ENCODE results near the gene DDTL. TPM values are rescaled to one million over a fixed set of nuclear protein-coding genes. Genes with fewer than 3 reads are reported as not detected.
"Not testable (repeated sequence)": the region's sequence is repeated elsewhere in the genome, so short reads cannot be mapped to it uniquely, and the experiment has no call there.

DDTL gene
- total RNA-seq, 1 experiment from 2014 or later, result 2.5 TPM

- TF ChIP-seq CTCF (IDR thresholded peaks at IDR 0.05; ENCODE audit: unreplicated experiment), result no peak
- CTCF ChIA-PET, result no interaction called here
- POLR2A ChIA-PET, result interaction anchor here (0.9 kb wide), 1 partner anchor 36 kb away, joined by 3 read pairs; no protein-coding TSS in a partner anchor
Observed at GRCh38 chr22:23926561-23926960, 40.1 kb upstream of the DDTL start.

GRCh38 chr22:23938328-23939016, 28.2 kb upstream of the DDTL start:
- ChIA-PET CTCF (interaction anchor here (0.8 to 1.2 kb wide), 2 partner anchors 48 to 50 kb away, joined by 3 to 5 read pairs; no protein-coding TSS in a partner anchor), POLR2A (interaction anchor here (0.6 to 1.2 kb wide), 3 partner anchors 25 to 44 kb away, joined by 3 to 4 read pairs (median 3); partner anchors contain the start of gene MIF)
- H3K4me1 Mint-ChIP-seq (ENCODE audit: insufficient read depth, unreplicated experiment), result no peaks in the 10 kb centered on the region
- H3K9me3 Mint-ChIP-seq (ENCODE audit: unreplicated experiment), result no peaks in the 10 kb centered on the region
- BruUV-seq (replicated peaks), result no TSS peak
- intact Hi-C loops (cut with micrococcal nuclease), result no loop called here
- TF ChIP-seq CTCF (IDR thresholded peaks at IDR 0.05; ENCODE audit: unreplicated experiment), result no peak
- peaks cover 6% of the 10 kb centered on the region for H3K27me3 Mint-ChIP-seq (ENCODE audit: insufficient read depth, unreplicated experiment)
- H3K36me3 Mint-ChIP-seq (ENCODE audit: insufficient read depth, unreplicated experiment), result no peaks in the 10 kb centered on the region
- no peak overlapping the region for H3K27ac Mint-ChIP-seq (ENCODE audit: low read depth, unreplicated experiment)
- no peak for DNase-seq (ENCODE audit: unreplicated experiment)
- H3K4me3 Mint-ChIP-seq (ENCODE audit: unreplicated experiment), result no peak overlapping the region

More at GRCh38 chr22:23926561-23926960, 40.1 kb upstream of the DDTL start:
- Mint-ChIP-seq H3K36me3 (ENCODE audit: insufficient read depth, unreplicated experiment) (peaks cover 7% of the 10 kb centered on the region), H3K4me3 (ENCODE audit: unreplicated experiment) (no peak overlapping the region), H3K27ac (ENCODE audit: low read depth, unreplicated experiment) (no peak overlapping the region), H3K4me1 (ENCODE audit: insufficient read depth, unreplicated experiment) (no peaks in the 10 kb centered on the region), H3K27me3 (ENCODE audit: insufficient read depth, unreplicated experiment) (no peaks in the 10 kb centered on the region), H3K9me3 (ENCODE audit: unreplicated experiment) (peaks cover 17% of the 10 kb centered on the region)
- BruUV-seq (replicated peaks), result no TSS peak
- intact Hi-C loops (cut with micrococcal nuclease), result no loop called here
- no peak for DNase-seq (ENCODE audit: unreplicated experiment)

- ChIA-PET POLR2A (interaction anchor here (0.6 to 1.2 kb wide), 4 partner anchors 25 to 80 kb away, joined by 3 to 4 read pairs (median 3); partner anchors contain the start of gene MIF), CTCF (interaction anchor here (0.8 to 1.2 kb wide), 2 partner anchors 49 to 50 kb away, joined by 3 to 5 read pairs; no protein-coding TSS in a partner anchor)
- no TSS peak for BruUV-seq (replicated peaks)
- H3K36me3 Mint-ChIP-seq (ENCODE audit: insufficient read depth, unreplicated experiment), result no peaks in the 10 kb centered on the region
- H3K27ac Mint-ChIP-seq (ENCODE audit: low read depth, unreplicated experiment), result no peak overlapping the region
- TF ChIP-seq CTCF (IDR thresholded peaks at IDR 0.05; ENCODE audit: unreplicated experiment), result no peak
- H3K4me3 Mint-ChIP-seq (ENCODE audit: unreplicated experiment), result no peak overlapping the region
- H3K27me3 Mint-ChIP-seq (ENCODE audit: insufficient read depth, unreplicated experiment), result peaks cover 11% of the 10 kb centered on the region
- DNase-seq (ENCODE audit: unreplicated experiment), result no peak
- intact Hi-C loops (cut with micrococcal nuclease), result no loop called here
- H3K4me1 Mint-ChIP-seq (ENCODE audit: insufficient read depth, unreplicated experiment), result no peaks in the 10 kb centered on the region
- H3K9me3 Mint-ChIP-seq (ENCODE audit: unreplicated experiment), result no peaks in the 10 kb centered on the region
Observed at GRCh38 chr22:23939017-23939357, 27.7 kb upstream of the DDTL start.

GRCh38 chr22:23940166-23940565, 26.5 kb upstream of the DDTL start:
- CTCF ChIA-PET; BruUV-seq (replicated peaks); H3K4me1 Mint-ChIP-seq (ENCODE audit: insufficient read depth, unreplicated experiment); intact Hi-C loops (cut with micrococcal nuclease); DNase-seq (ENCODE audit: unreplicated experiment); POLR2A ChIA-PET; H3K36me3 Mint-ChIP-seq (ENCODE audit: insufficient read depth, unreplicated experiment); H3K4me3 Mint-ChIP-seq (ENCODE audit: unreplicated experiment); H3K9me3 Mint-ChIP-seq (ENCODE audit: unreplicated experiment); H3K27ac Mint-ChIP-seq (ENCODE audit: low read depth, unreplicated experiment): not testable (repeated sequence)
- peaks cover 20% of the 10 kb centered on the region for H3K27me3 Mint-ChIP-seq (ENCODE audit: insufficient read depth, unreplicated experiment)

GRCh38 chr22:23947391-23947790, 19.3 kb upstream of the DDTL start:
- BruUV-seq (replicated peaks); intact Hi-C loops (cut with micrococcal nuclease): not testable (repeated sequence)

GRCh38 chr22:23949764-23950163, 16.9 kb upstream of the DDTL start:
- H3K4me3 Mint-ChIP-seq (ENCODE audit: unreplicated experiment); DNase-seq (ENCODE audit: unreplicated experiment); BruUV-seq (replicated peaks); H3K27me3 Mint-ChIP-seq (ENCODE audit: insufficient read depth, unreplicated experiment); intact Hi-C loops (cut with micrococcal nuclease); CTCF ChIA-PET; H3K9me3 Mint-ChIP-seq (ENCODE audit: unreplicated experiment); H3K4me1 Mint-ChIP-seq (ENCODE audit: insufficient read depth, unreplicated experiment); H3K27ac Mint-ChIP-seq (ENCODE audit: low read depth, unreplicated experiment); POLR2A ChIA-PET; H3K36me3 Mint-ChIP-seq (ENCODE audit: insufficient read depth, unreplicated experiment): not testable (repeated sequence)

More at GRCh38 chr22:23947391-23947790, 19.3 kb upstream of the DDTL start:
- CTCF ChIA-PET; H3K4me1 Mint-ChIP-seq (ENCODE audit: insufficient read depth, unreplicated experiment); H3K4me3 Mint-ChIP-seq (ENCODE audit: unreplicated experiment); H3K27ac Mint-ChIP-seq (ENCODE audit: low read depth, unreplicated experiment); H3K36me3 Mint-ChIP-seq (ENCODE audit: insufficient read depth, unreplicated experiment); H3K9me3 Mint-ChIP-seq (ENCODE audit: unreplicated experiment); POLR2A ChIA-PET; DNase-seq (ENCODE audit: unreplicated experiment): not testable (repeated sequence)
- peaks cover 20% of the 10 kb centered on the region for H3K27me3 Mint-ChIP-seq (ENCODE audit: insufficient read depth, unreplicated experiment)

- H3K27ac Mint-ChIP-seq (ENCODE audit: low read depth, unreplicated experiment); CTCF ChIA-PET; POLR2A ChIA-PET; DNase-seq (ENCODE audit: unreplicated experiment); H3K9me3 Mint-ChIP-seq (ENCODE audit: unreplicated experiment); H3K4me3 Mint-ChIP-seq (ENCODE audit: unreplicated experiment); H3K36me3 Mint-ChIP-seq (ENCODE audit: insufficient read depth, unreplicated experiment); H3K4me1 Mint-ChIP-seq (ENCODE audit: insufficient read depth, unreplicated experiment); H3K27me3 Mint-ChIP-seq (ENCODE audit: insufficient read depth, unreplicated experiment); intact Hi-C loops (cut with micrococcal nuclease); BruUV-seq (replicated peaks): not testable (repeated sequence)
Observed at GRCh38 chr22:23951383-23951782, 15.3 kb upstream of the DDTL start.
